A673 (cell line): ENCODE data around the gene CDH12. TPM values are rescaled to one million over a fixed set of nuclear protein-coding genes. Genes with fewer than 3 reads are reported as not detected.

Source experiments
- BruUV-seq: library from RNA; stranded (reverse); fragments of 400-500 nt; replicated peaks from 2 replicates; lab custom pipeline; 2021; lab: Mats Ljungman, UMichigan
- CTCF ChIA-PET: fragments of 300-600 bp; sonication (Branson Sonifier 250); formaldehyde crosslinking; loops from one replicate; lab custom pipeline; 2022; ENCODE audit warnings: antibody characterized with exemption; lab: Charles Lee
- POLR2A ChIA-PET: fragments of 300-600 bp; sonication (Branson Sonifier 250); formaldehyde crosslinking; loops from one replicate; lab custom pipeline; 2022; ENCODE audit warnings: antibody characterized with exemption; ENCODE audit not compliant: low non-redundant PET; lab: Charles Lee
- DNase-seq: peaks from one replicate; pipeline ENCODE4 v3.0.0-alpha.2; 2015; ENCODE audit warnings: low spot score
- H3K27ac ChIP-seq: fragments of 200-600 bp; sonication (generic); 2 replicates; pipeline ENCODE4 v1.5.1; 2016; ENCODE audit warnings: mixed run types, low read depth, mild to moderate bottlenecking, mixed read lengths, antibody characterized with exemption, low read length; ENCODE audit not compliant: poor library complexity, severe bottlenecking
- H3K27me3 ChIP-seq: fragments of 200-600 bp; sonication (generic); replicated peaks from 2 replicates; pipeline ENCODE4 v1.6.1; 2017; ENCODE audit warnings: mixed run types, low read depth, mild to moderate bottlenecking, mixed read lengths, antibody characterized with exemption, low read length; ENCODE audit not compliant: insufficient read depth, poor library complexity
- H3K36me3 ChIP-seq: fragments of 200-600 bp; sonication (generic); 2 replicates; pipeline ENCODE4 v1.6.1; 2016; ENCODE audit warnings: mixed run types, mild to moderate bottlenecking, mixed read lengths, antibody characterized with exemption, low read length; ENCODE audit not compliant: insufficient read depth, poor library complexity, severe bottlenecking
- H3K4me1 ChIP-seq: fragments of 200-600 bp; sonication (generic); 2 replicates; pipeline ENCODE4 v1.6.1; 2017; ENCODE audit warnings: mixed run types, mild to moderate bottlenecking, mixed read lengths, antibody characterized with exemption, low read length; ENCODE audit not compliant: insufficient read depth, poor library complexity, severe bottlenecking
- H3K4me3 ChIP-seq: fragments of 200-600 bp; sonication (generic); 2 replicates; pipeline ENCODE4 v1.5.1; 2016; ENCODE audit warnings: low read depth, mixed run types, mild to moderate bottlenecking, mixed read lengths, low read length; ENCODE audit not compliant: poor library complexity, severe bottlenecking
- H3K9me3 ChIP-seq: fragments of 200-600 bp; sonication (generic); 2 replicates; pipeline ENCODE4 v1.6.1; 2016; ENCODE audit warnings: mixed run types, low read depth, mild to moderate bottlenecking, mixed read lengths, antibody characterized with exemption, low read length; ENCODE audit not compliant: poor library complexity, severe bottlenecking
- CTCF ChIP-seq: fragments of 300-800, 200-600 bp; sonication (generic); conservative IDR thresholded peaks from 2 replicates; pipeline ENCODE4 v1.5.1; 2017; ENCODE audit warnings: low read depth, mild to moderate bottlenecking, antibody characterized with exemption, low read length, moderate library complexity, mixed read lengths
- EZH2 ChIP-seq: fragments of 200-600 bp; sonication (generic); IDR thresholded peaks from 2 replicates; pipeline ENCODE4 v1.6.1; 2017; ENCODE audit warnings: borderline replicate concordance, low read depth, mild to moderate bottlenecking, mixed read lengths, antibody characterized with exemption, low read length; ENCODE audit not compliant: poor library complexity, severe bottlenecking
- intact Hi-C: fragments of 100-400 bp; cut with micrococcal nuclease; formaldehyde crosslinking; loops from one replicate; pipeline ENCODE4 v1.10.0; 2022; ENCODE audit not compliant: unreplicated experiment
- total RNA-seq: library from RNA; stranded (reverse); gene quantifications from 2 replicates; pipeline ENCODE4 v1.2.3, GENCODE V29; 2021

Gene CDH12
- total RNA-seq, 1 experiment from 2014 or later = 39.5 TPM

DNA sequence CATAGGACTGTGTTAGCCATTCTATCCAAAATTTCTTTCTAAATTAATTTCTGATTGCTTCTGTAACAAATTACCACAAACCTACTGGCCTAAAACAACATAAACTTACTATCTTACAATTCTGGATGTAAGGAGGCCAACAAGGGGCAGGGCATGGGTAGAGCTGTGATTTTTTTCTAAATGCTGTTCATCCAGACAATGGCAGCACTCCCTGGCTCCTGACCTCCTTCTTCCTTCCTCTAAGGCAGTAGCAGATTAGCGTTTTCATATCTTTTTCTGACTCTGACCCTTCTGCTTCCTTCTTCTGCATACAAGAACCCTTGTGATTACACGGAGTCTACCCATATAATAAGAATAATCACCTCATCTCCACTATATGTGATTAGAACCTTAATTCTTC, 1005.8 kb downstream of the CDH12 start:
- Histone ChIP-seq H3K4me3 (no peak overlapping the region), H3K9me3 (no peaks in the 10 kb centered on the region), H3K4me1 (peaks cover 5% of the 10 kb centered on the region), H3K27me3 (no peaks in the 10 kb centered on the region), H3K36me3 (no peaks in the 10 kb centered on the region), H3K27ac (no peak overlapping the region)
- intact Hi-C loops = no loop called here
- POLR2A ChIA-PET = no interaction called here
- CTCF ChIA-PET = no interaction called here
- no peak for TF ChIP-seq EZH2
- TF ChIP-seq CTCF = no peak
- no peak for DNase-seq
- BruUV-seq = no TSS peak

DNA sequence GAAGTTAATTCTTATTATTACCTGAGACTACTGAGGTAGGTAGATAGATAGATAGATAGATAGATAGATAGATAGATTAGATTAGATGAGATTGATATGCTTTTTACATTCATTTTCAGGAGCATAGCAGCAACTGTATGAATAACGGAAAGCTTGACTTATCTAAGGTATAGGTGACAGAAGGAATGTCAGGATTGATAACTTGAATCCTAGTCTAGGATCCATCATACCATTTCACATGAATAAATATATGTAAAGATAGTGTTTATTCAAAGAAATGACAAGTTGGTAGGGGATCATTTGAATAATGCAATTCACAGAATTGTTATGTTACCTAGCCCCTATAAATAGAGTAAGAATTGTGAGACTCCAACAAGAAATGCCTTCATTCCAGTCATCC, 1008.2 kb downstream of the CDH12 start:
- peaks cover 5% of the 10 kb centered on the region for H3K4me1 ChIP-seq
- H3K4me3 ChIP-seq = no peak overlapping the region
- no peaks in the 10 kb centered on the region for H3K9me3 ChIP-seq
- TF ChIP-seq CTCF (no peak), EZH2 (no peak)
- H3K27me3 ChIP-seq = no peaks in the 10 kb centered on the region
- intact Hi-C loops = no loop called here
- DNase-seq = no peak
- POLR2A ChIA-PET = no interaction called here
- H3K36me3 ChIP-seq = no peaks in the 10 kb centered on the region
- CTCF ChIA-PET = no interaction called here
- BruUV-seq = no TSS peak
- no peak overlapping the region for H3K27ac ChIP-seq

GRCh38 chr5:21834863-21835262, 1018.3 kb downstream of the CDH12 start:
- Histone ChIP-seq H3K27ac (no peak overlapping the region), H3K27me3 (no peaks in the 10 kb centered on the region), H3K4me3 (no peak overlapping the region), H3K36me3 (peaks cover 8% of the 10 kb centered on the region), H3K4me1 (no peaks in the 10 kb centered on the region), H3K9me3 (no peaks in the 10 kb centered on the region)
- no peak for TF ChIP-seq EZH2
- no peak for TF ChIP-seq CTCF
- POLR2A ChIA-PET = no interaction called here
- no TSS peak for BruUV-seq
- DNase-seq = no peak
- CTCF ChIA-PET = no interaction called here
- intact Hi-C loops = no loop called here
